Prostate gland (tissue), 2 donors: ENCODE results near the gene AQP1. TPM values are rescaled to one million over a fixed set of nuclear protein-coding genes. Genes with fewer than 3 reads are reported as not detected.

ENCODE experiments used
- DNase-seq: peaks from one replicate; pipeline ENCODE4 v3.0.0-alpha.2; 2019; ENCODE audit warnings: low spot score
- H3K27ac ChIP-seq, 2 donors: fragments of 200-600 bp; sonication (generic); 2 replicates each; pipeline ENCODE4 v1.5.1; 2017 to 2019
- H3K27me3 ChIP-seq: fragments of 200-600 bp; sonication (generic); replicated peaks from 2 replicates; pipeline ENCODE4 v1.5.1; 2019; ENCODE audit not compliant: insufficient read depth
- H3K36me3 ChIP-seq, 2 donors: fragments of 200-600 bp; sonication (generic); 1 replicate in 1 of 2; 2 replicates in 1 of 2; pipeline versions ENCODE4 v1.5.1 to v1.8.1; 2017 to 2019
- H3K4me1 ChIP-seq: fragments of 200-600 bp; sonication (generic); replicated peaks from 2 replicates; pipeline ENCODE4 v1.5.1; 2019
- H3K4me3 ChIP-seq, 2 donors: fragments of 200-600 bp; sonication (generic); 2 replicates each; pipeline ENCODE4 v1.5.1; 2017 to 2019
- H3K9me3 ChIP-seq: fragments of 200-600 bp; sonication (generic); 2 replicates; pipeline ENCODE4 v1.5.1; 2017
- CTCF ChIP-seq, 4 experiments: fragments of 200-600 bp in 2 of 4; fragments of 450-650 bp in 2 of 4; sonication (generic) in 2 of 4; IDR thresholded peaks; 1 replicate in 3 of 4; 2 replicates in 1 of 4; pipeline ENCODE4 v1.5.1; 2016 to 2019; ENCODE audit warnings: antibody characterized with exemption in 4 of 4, mild to moderate bottlenecking in 2 of 4, moderate library complexity in 2 of 4
- POLR2A ChIP-seq: fragments of 450-650 bp; IDR thresholded peaks from one replicate; pipeline ENCODE4 v1.6.1; 2016; ENCODE audit warnings: antibody characterized with exemption, mild to moderate bottlenecking
- POLR2AphosphoS5 ChIP-seq: sonication (generic); formaldehyde crosslinking; IDR thresholded peaks from one replicate; pipeline ENCODE4 v1.6.1; 2017; ENCODE audit warnings: antibody characterized with exemption
- WGBS: methylation state at CpG from one replicate; pipeline ENCODE4 v1.1.5; 2018; 5-methylcytosine and 5-hydroxymethylcytosine counted together
- intact Hi-C: fragments of 100-400 bp; cut with DNase I; formaldehyde crosslinking; loops from one replicate; pipeline ENCODE4 v1.14.2; 2022
- total RNA-seq, 2 donors: library from RNA; depleted of rRNA; stranded (reverse); fragments of >200 nt; gene quantifications; one replicate each; pipeline ENCODE4 v1.1.0, GENCODE V29; 2016

The AQP1 gene
- total RNA-seq, 2 donors from 2014 or later: 89.4 to 117 TPM

DNA sequence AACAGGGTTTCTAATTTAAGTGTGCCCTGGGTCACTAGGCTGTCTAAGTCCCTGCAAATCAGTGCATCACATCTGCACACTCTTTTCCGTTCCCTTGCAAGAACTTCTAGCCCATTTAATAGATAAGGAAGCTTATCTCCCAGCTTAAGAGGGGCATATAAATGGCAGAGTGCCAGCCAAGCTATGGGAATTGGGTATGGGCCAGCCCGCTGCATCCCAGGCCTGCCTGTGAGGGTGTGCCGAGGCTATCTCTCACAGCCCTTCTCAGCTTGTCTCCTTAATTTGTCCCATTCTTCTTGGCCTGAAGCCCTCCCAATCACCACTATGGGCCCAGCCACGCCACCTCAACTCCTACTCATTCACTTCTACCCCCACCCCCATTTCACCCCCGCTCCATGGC lies 14.7 kb downstream of the AQP1 start:
- H3K36me3 ChIP-seq: no peaks in the 10 kb centered on the region
- intact Hi-C loops: no loop called here
- TF ChIP-seq POLR2A (no peak), POLR2AphosphoS5 (no peak), CTCF (IDR thresholded peaks at IDR 0.05) (no peak)
- no peaks in the 10 kb centered on the region for H3K27me3 ChIP-seq
- no peak overlapping the region for H3K4me3 ChIP-seq
- no peak overlapping the region for H3K27ac ChIP-seq
- no peaks in the 10 kb centered on the region for H3K4me1 ChIP-seq
- 93% methylated on average over 5 of the region's 5 CpGs for WGBS
- no peak for DNase-seq
- H3K9me3 ChIP-seq: no peaks in the 10 kb centered on the region

GRCh38 chr7:30927040-30927439 lies 15.4 kb downstream of the AQP1 start:
- no peaks in the 10 kb centered on the region for H3K27me3 ChIP-seq
- DNase-seq: peak; percentile 3
- H3K4me1 ChIP-seq: no peaks in the 10 kb centered on the region
- TF ChIP-seq POLR2A (no peak), POLR2AphosphoS5 (no peak), CTCF (IDR thresholded peaks at IDR 0.05) (no peak)
- intact Hi-C loops: no loop called here
- 85% methylated on average over 3 of the region's 3 CpGs for WGBS
- no peaks in the 10 kb centered on the region for H3K9me3 ChIP-seq
- no peaks in the 10 kb centered on the region for H3K36me3 ChIP-seq
- H3K4me3 ChIP-seq: no peak overlapping the region
- no peak overlapping the region for H3K27ac ChIP-seq

DNA sequence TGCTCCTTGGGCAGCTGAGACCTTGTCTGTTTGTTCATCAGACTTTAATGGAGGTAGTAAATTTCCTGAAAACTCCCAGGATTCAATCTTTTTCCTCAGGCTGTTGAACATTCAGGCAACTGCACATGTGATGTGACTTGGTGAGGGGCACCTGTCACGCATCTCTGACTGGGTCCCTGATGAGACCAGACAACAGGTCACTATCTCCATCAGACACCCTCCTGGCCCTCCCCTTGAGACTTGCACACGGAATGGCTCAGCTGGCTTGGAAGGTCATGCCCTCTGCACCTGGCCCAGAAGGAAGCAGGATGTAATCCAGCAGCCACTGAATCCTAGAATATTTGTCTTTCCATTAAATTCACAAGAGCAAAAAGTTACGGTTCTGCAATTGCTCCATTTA lies 15.9 kb downstream of the AQP1 start:
- TF ChIP-seq CTCF (IDR thresholded peaks at IDR 0.05) (no peak), POLR2AphosphoS5 (no peak), POLR2A (no peak)
- Histone ChIP-seq H3K27ac (no peak overlapping the region), H3K9me3 (no peaks in the 10 kb centered on the region), H3K4me1 (no peaks in the 10 kb centered on the region), H3K36me3 (no peaks in the 10 kb centered on the region), H3K4me3 (no peak overlapping the region), H3K27me3 (no peaks in the 10 kb centered on the region)
- no peak for DNase-seq
- 83% methylated on average over 3 of the region's 3 CpGs for WGBS
- intact Hi-C loops: no loop called here

DNA sequence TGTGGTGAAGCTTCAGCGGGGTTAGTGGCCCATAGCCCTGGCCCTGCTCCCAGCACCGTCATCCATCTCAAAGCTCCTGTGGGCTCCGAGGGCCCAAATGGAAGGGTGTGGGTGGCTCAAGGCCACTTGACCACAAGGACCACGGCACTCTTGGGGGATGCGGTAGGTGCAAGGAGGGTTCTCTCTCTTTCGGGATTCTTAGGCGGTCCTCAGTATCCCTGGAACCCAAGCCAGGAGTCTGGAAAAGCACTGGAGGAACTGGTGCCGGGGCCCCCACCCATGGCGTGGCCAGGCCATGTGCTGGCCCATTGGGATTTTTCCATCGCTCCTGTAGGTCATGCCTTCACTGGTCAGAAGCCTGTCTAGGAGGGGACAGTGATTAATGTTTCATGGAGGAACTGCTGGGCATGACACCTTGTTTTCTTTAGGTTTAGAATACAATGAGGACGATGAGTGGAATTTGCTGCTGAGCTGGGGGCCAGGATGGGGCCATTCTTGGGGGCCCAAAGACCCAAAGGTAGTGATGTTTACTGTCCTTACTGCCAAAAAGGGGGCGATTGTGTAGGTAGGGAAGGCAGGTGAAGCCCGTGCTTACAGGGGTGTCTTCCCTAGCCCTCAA lies 16.7 kb downstream of the AQP1 start:
- intact Hi-C loops: no loop called here
- Histone ChIP-seq H3K4me1 (no peaks in the 10 kb centered on the region), H3K4me3 (no peak overlapping the region), H3K27ac (no peak overlapping the region), H3K27me3 (no peaks in the 10 kb centered on the region), H3K36me3 (no peaks in the 10 kb centered on the region), H3K9me3 (no peaks in the 10 kb centered on the region)
- TF ChIP-seq POLR2A (no peak), CTCF (IDR thresholded peaks at IDR 0.05) (no peak), POLR2AphosphoS5 (no peak)
- DNase-seq: no peak
- whole genome bisulfite sequencing: 98% methylated on average over 9 of the region's 13 CpGs

DNA sequence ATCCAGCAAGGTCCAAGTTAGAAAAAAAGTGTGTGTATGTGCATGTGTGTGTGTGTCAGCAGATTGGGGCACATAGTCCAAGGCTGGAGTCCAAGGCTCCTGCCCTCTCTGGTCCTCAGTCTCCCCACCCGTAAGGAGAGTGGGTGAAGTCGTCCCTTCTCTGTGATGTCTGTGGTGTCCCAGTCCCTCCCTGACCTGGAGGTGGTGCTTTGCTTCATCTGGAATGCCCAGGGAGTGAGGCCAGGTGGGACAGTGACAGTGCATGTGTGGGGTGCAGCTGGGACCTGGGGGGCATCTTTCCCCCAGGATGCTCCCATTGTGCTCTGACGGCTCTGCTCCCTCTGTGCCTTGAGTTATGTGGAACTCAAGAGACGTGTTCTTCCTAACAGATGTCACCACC lies 18.0 kb downstream of the AQP1 start:
- Histone ChIP-seq H3K9me3 (no peaks in the 10 kb centered on the region), H3K27ac (no peak overlapping the region), H3K4me3 (no peak overlapping the region), H3K36me3 (no peaks in the 10 kb centered on the region), H3K27me3 (no peaks in the 10 kb centered on the region), H3K4me1 (no peaks in the 10 kb centered on the region)
- WGBS: 84% methylated on average over 4 of the region's 4 CpGs
- no peak for DNase-seq
- intact Hi-C loops: no loop called here
- TF ChIP-seq POLR2A: no peak
- no peak for TF ChIP-seq CTCF (IDR thresholded peaks at IDR 0.05)
- TF ChIP-seq POLR2AphosphoS5: no peak
